K562 (cell line): ENCODE data around the gene KCNAB1. TPM values are rescaled to one million over a fixed set of nuclear protein-coding genes. Genes with fewer than 3 reads are reported as not detected.

ENCODE experiments used
- BCOR ChIP-seq: fragments of 450-650 bp; IDR thresholded peaks from 2 replicates; pipeline ENCODE4 v1.6.1; 2016
- CHD2 ChIP-seq: IDR thresholded peaks from 2 replicates; pipeline ENCODE4 v1.6.1; 2011; ENCODE audit warnings: low read depth, low read length
- DMBX1 ChIP-seq: fragments of 250-450 bp; sonication (Bioruptor Pico); IDR thresholded peaks from 2 replicates; pipeline ENCODE4 v1.8.0; 2022; ENCODE audit warnings: inconsistent platforms, mild to moderate bottlenecking, moderate library complexity, borderline replicate concordance
- DPF2 ChIP-seq: fragments of 450-650 bp; IDR thresholded peaks from 2 replicates; pipeline ENCODE4 v1.6.1; 2016
- ETS2 ChIP-seq: IDR thresholded peaks from 2 replicates; pipeline ENCODE4 v1.6.1; 2016; ENCODE audit warnings: borderline replicate concordance, missing genetic modification characterization, mild to moderate bottlenecking, moderate library complexity, missing compliant biosample characterization; ENCODE audit not compliant: poor library complexity, severe bottlenecking
- KLF10 ChIP-seq: fragments of 250-450 bp; sonication (Bioruptor Pico); IDR thresholded peaks from 2 replicates; pipeline ENCODE4 v1.6.1; 2021; ENCODE audit warnings: matching md5 sums
- MEIS2 ChIP-seq: fragments of 450-650 bp; IDR thresholded peaks from 2 replicates; pipeline ENCODE4 v1.6.1; 2014; ENCODE audit warnings: mild to moderate bottlenecking; ENCODE audit not compliant: partially characterized antibody
- MNT ChIP-seq, 2 experiments: fragments of 450-650 bp; conservative IDR thresholded peaks; 2 replicates each; pipeline ENCODE4 v1.6.1; 2017; ENCODE audit warnings: mild to moderate bottlenecking in 2 of 2, moderate library complexity in 2 of 2
- NFIC ChIP-seq: fragments of 450-650 bp; IDR thresholded peaks from 2 replicates; pipeline ENCODE4 v1.6.1; 2017; ENCODE audit warnings: mild to moderate bottlenecking, inconsistent platforms
- PHF8 ChIP-seq: fragments of 200-600 bp; sonication (generic); IDR thresholded peaks from 2 replicates; pipeline ENCODE4 v1.6.1; 2012; ENCODE audit warnings: mixed run types, mild to moderate bottlenecking, inconsistent platforms, low read length, moderate library complexity, borderline replicate concordance
- PML ChIP-seq: IDR thresholded peaks from 2 replicates; pipeline ENCODE4 v1.6.1; 2012; ENCODE audit warnings: low read length, inconsistent platforms
- POLR2A ChIP-seq: fragments of 450-650 bp; conservative IDR thresholded peaks from 2 replicates; pipeline ENCODE4 v1.6.1; 2016
- SREBF1 ChIP-seq: fragments of 150-350 bp; IDR thresholded peaks from 2 replicates; pipeline ENCODE4 v1.6.1; 2014; ENCODE audit warnings: antibody characterized with exemption, low read depth, low read length, borderline replicate concordance
- ZNF124 ChIP-seq: sonication (generic); formaldehyde crosslinking; IDR thresholded peaks from 2 replicates; pipeline ENCODE4 v1.8.1; 2022; ENCODE audit warnings: missing genetic modification reagents
- ZNF277 ChIP-seq: fragments of 250-450 bp; sonication (Bioruptor Pico); IDR thresholded peaks from 2 replicates; pipeline ENCODE4 v1.8.0; 2022; ENCODE audit warnings: inconsistent platforms, mild to moderate bottlenecking, moderate library complexity, borderline replicate concordance
- polyA plus RNA-seq, 8 experiments: library from polyadenylated mRNA; depleted of rRNA in 4 of 8; stranded (reverse) in 5 of 8; unstranded in 3 of 8; fragments of >200 nt; fragmentation: Nextera tagmentation in 2 of 8; fragmentation: Illumina TruSeq in 1 of 8; extraction: Ambion mirVana in 2 of 8; extraction: Trizol in 1 of 8; gene quantifications; 2 replicates each; pipeline versions ENCODE4 v1.2.1 to v1.2.3, GENCODE V29; 2011 to 2014; ENCODE audit warnings: inconsistent platforms in 1 of 8, missing spikeins in 1 of 8
- total RNA-seq, 7 experiments: library from RNA; depleted of rRNA in 6 of 7; stranded (reverse); fragments of >200 nt in 6 of 7; fragmentation: Illumina TruSeq in 2 of 7; extraction: Trizol in 2 of 7; gene quantifications; 2 replicates each; pipeline versions ENCODE4 v1.2.1 to v1.2.3, GENCODE V29; 2011 to 2021; ENCODE audit warnings: low replicate concordance in 1 of 7

The KCNAB1 gene
- total and polyA plus RNA-seq, 9 of the 15 experiments (the other 6 are each of a cell fraction or from before 2014, with no cell fraction given) = 0.14 to 1.2 (median 0.51) TPM

- TF ChIP-seq POLR2A (no peak), DMBX1 (CRISPR knock-in tag) (no peak), PML (peak; percentile 58; the same call in 1 of the 2 replicates), NFIC (peak; percentile 46), MEIS2 (peak; percentile 50), CHD2 (no peak), PHF8 (no peak), ETS2 (tag) (no peak), BCOR (peak; percentile 98), ZNF277 (CRISPR knock-in tag) (no peak), SREBF1 (no peak), ZNF124 (CRISPR knock-in tag) (no peak), KLF10 (CRISPR knock-in tag) (no peak), DPF2 (peak; percentile 76), MNT (conservative IDR thresholded peaks at IDR 0.05) (0 out of 4 replicates have a peak, but pooled peaks of 1 of the 2 experiments have one; percentile 30)
Measured at GRCh38 chr3:156461889-156462288, 341.5 kb downstream of the KCNAB1 start (continued).
